ENCODE results near the gene LEUTX. TPM values are rescaled to one million over a fixed set of nuclear protein-coding genes. Genes with fewer than 3 reads are reported as not detected.

LEUTX gene
- total RNA-seq, 1 experiment from 2014 or later: not detected

- CTCF ChIA-PET: no interaction called here
- H3K27me3 ChIP-seq (replicated peaks; ENCODE audit: insufficient read depth, low read depth, low read length, poor library complexity): no peaks in the 10 kb centered on the region
- H3K4me1 ChIP-seq (ENCODE audit: insufficient read depth, low read length, poor library complexity, severe bottlenecking): peaks cover 5% of the 10 kb centered on the region
- DNase-seq (ENCODE audit: low spot score): no peak
- no peak overlapping the region for H3K4me3 ChIP-seq (ENCODE audit: low read depth, low read length, poor library complexity, severe bottlenecking)
- H3K9me3 ChIP-seq (ENCODE audit: low read depth, low read length, poor library complexity, severe bottlenecking): no peaks in the 10 kb centered on the region
- H3K36me3 ChIP-seq (ENCODE audit: insufficient read depth, low read length, poor library complexity, severe bottlenecking): peaks cover 12% of the 10 kb centered on the region
- intact Hi-C loops (cut with micrococcal nuclease; ENCODE audit: unreplicated experiment): no loop called here
- BruUV-seq (replicated peaks): no TSS peak
- no peak for TF ChIP-seq EZH2 (IDR thresholded peaks at IDR 0.05; ENCODE audit: borderline replicate concordance, low read depth, low read length, poor library complexity, severe bottlenecking)
- TF ChIP-seq, protein P1, sequence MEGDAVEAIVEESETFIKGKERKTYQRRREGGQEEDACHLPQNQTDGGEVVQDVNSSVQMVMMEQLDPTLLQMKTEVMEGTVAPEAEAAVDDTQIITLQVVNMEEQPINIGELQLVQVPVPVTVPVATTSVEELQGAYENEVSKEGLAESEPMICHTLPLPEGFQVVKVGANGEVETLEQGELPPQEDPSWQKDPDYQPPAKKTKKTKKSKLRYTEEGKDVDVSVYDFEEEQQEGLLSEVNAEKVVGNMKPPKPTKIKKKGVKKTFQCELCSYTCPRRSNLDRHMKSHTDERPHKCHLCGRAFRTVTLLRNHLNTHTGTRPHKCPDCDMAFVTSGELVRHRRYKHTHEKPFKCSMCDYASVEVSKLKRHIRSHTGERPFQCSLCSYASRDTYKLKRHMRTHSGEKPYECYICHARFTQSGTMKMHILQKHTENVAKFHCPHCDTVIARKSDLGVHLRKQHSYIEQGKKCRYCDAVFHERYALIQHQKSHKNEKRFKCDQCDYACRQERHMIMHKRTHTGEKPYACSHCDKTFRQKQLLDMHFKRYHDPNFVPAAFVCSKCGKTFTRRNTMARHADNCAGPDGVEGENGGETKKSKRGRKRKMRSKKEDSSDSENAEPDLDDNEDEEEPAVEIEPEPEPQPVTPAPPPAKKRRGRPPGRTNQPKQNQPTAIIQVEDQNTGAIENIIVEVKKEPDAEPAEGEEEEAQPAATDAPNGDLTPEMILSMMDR (conservative IDR thresholded peaks at IDR 0.05; ENCODE audit: low read depth, low read length): no peak
- H3K27ac ChIP-seq (ENCODE audit: low read depth, low read length, poor library complexity, severe bottlenecking): no peak overlapping the region
- POLR2A ChIA-PET (ENCODE audit: low non-redundant PET): no interaction called here
Observed at GRCh38 chr19:39828654-39829032, 50.0 kb downstream of the LEUTX start.

DNA sequence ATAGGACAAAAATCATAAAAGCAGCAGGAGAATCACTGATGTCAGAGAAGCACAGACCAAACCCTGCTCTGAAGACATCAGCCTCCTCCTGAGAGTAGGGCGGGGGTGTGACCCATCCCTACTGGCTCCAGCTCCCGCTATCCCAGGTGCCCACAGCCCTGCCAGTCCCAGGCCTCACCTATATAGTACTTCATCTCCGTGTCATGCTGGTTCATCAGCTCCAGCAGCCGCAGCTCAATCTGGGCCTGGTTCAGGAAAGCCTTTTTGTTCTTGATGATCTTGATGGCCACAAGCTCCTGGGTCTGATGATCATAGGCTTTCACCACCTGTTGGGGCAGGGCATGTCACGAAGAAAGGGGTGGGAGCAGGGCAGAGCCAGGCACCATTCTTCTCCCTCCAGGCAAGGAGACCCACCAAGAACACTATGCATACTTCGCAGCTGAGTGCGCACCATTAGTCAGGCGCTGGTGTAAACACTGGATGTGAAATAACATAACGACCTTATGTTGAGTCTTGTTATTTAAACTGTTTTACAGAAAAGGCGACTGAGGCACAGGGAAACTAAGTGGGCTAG is 51.1 kb downstream of the LEUTX start:
- Histone ChIP-seq H3K27me3 (replicated peaks; ENCODE audit: insufficient read depth, low read depth, low read length, poor library complexity) (no peaks in the 10 kb centered on the region), H3K27ac (ENCODE audit: low read depth, low read length, poor library complexity, severe bottlenecking) (no peak overlapping the region), H3K36me3 (ENCODE audit: insufficient read depth, low read length, poor library complexity, severe bottlenecking) (peaks cover 19% of the 10 kb centered on the region), H3K9me3 (ENCODE audit: low read depth, low read length, poor library complexity, severe bottlenecking) (no peaks in the 10 kb centered on the region), H3K4me3 (ENCODE audit: low read depth, low read length, poor library complexity, severe bottlenecking) (no peak overlapping the region), H3K4me1 (ENCODE audit: insufficient read depth, low read length, poor library complexity, severe bottlenecking) (peaks cover 9% of the 10 kb centered on the region)
- no peak for DNase-seq (ENCODE audit: low spot score)
- TF ChIP-seq EZH2 (IDR thresholded peaks at IDR 0.05; ENCODE audit: borderline replicate concordance, low read depth, low read length, poor library complexity, severe bottlenecking): no peak
- TF ChIP-seq, protein P1 (conservative IDR thresholded peaks at IDR 0.05; ENCODE audit: low read depth, low read length): no peak
- ChIA-PET POLR2A (ENCODE audit: low non-redundant PET) (no interaction called here), CTCF (interaction anchor here (0.8 kb wide), 1 partner anchor 37 kb away, joined by 5 read pairs; no protein-coding TSS in a partner anchor)
- BruUV-seq (replicated peaks): no TSS peak
- intact Hi-C loops (cut with micrococcal nuclease; ENCODE audit: unreplicated experiment): no loop called here

- H3K4me3 ChIP-seq (ENCODE audit: low read depth, low read length, poor library complexity, severe bottlenecking): no peak overlapping the region
- H3K9me3 ChIP-seq (ENCODE audit: low read depth, low read length, poor library complexity, severe bottlenecking): no peaks in the 10 kb centered on the region
- no TSS peak for BruUV-seq (replicated peaks)
- no peak for TF ChIP-seq EZH2 (IDR thresholded peaks at IDR 0.05; ENCODE audit: borderline replicate concordance, low read depth, low read length, poor library complexity, severe bottlenecking)
- TF ChIP-seq, protein P1 (conservative IDR thresholded peaks at IDR 0.05; ENCODE audit: low read depth, low read length): no peak
- peaks cover 24% of the 10 kb centered on the region for H3K36me3 ChIP-seq (ENCODE audit: insufficient read depth, low read length, poor library complexity, severe bottlenecking)
- no peak overlapping the region for H3K27ac ChIP-seq (ENCODE audit: low read depth, low read length, poor library complexity, severe bottlenecking)
- ChIA-PET CTCF (interaction anchor here (0.8 kb wide), 1 partner anchor 37 kb away, joined by 5 read pairs; no protein-coding TSS in a partner anchor), POLR2A (ENCODE audit: low non-redundant PET) (no interaction called here)
- H3K4me1 ChIP-seq (ENCODE audit: insufficient read depth, low read length, poor library complexity, severe bottlenecking): peaks cover 9% of the 10 kb centered on the region
- intact Hi-C loops (cut with micrococcal nuclease; ENCODE audit: unreplicated experiment): no loop called here
- no peaks in the 10 kb centered on the region for H3K27me3 ChIP-seq (replicated peaks; ENCODE audit: insufficient read depth, low read depth, low read length, poor library complexity)
- DNase-seq (ENCODE audit: low spot score): no peak
Observed at GRCh38 chr19:39830406-39830805, 51.8 kb downstream of the LEUTX start.

Measured in A673 (cell line).